Suprapubic skin (tissue), 4 donors: Measurements from ENCODE around the gene EFCAB8.

Source experiments
- CTCF ChIP-seq, 2 donors: fragments of 200-600 bp in 1 of 2; fragments of 450-650 bp in 1 of 2; sonication (generic) in 1 of 2; IDR thresholded peaks; one replicate each; pipeline ENCODE4 v1.5.1; 2016 to 2019; ENCODE audit warnings: antibody characterized with exemption in 2 of 2, mild to moderate bottlenecking in 1 of 2, moderate library complexity in 1 of 2
- EP300 ChIP-seq: sonication (generic); formaldehyde crosslinking; IDR thresholded peaks from one replicate; pipeline ENCODE4 v1.6.1; 2017; ENCODE audit warnings: antibody characterized with exemption
- POLR2A ChIP-seq, 2 donors: fragments of 450-650 bp; IDR thresholded peaks; one replicate each; pipeline ENCODE4 v1.6.1; 2017; ENCODE audit warnings: antibody characterized with exemption in 2 of 2, mild to moderate bottlenecking in 2 of 2, moderate library complexity in 2 of 2
- POLR2AphosphoS5 ChIP-seq, 3 donors: sonication (generic); formaldehyde crosslinking; IDR thresholded peaks; one replicate each; pipeline ENCODE4 v1.6.1; 2017; ENCODE audit warnings: antibody characterized with exemption in 3 of 3

GRCh38 chr20:32929162-32929561 lies 70.4 kb downstream of the EFCAB8 start:
- TF ChIP-seq CTCF (IDR thresholded peaks at IDR 0.05): no peak
- TF ChIP-seq POLR2A (IDR thresholded peaks at IDR 0.05): no peak
- TF ChIP-seq EP300: no peak
- TF ChIP-seq POLR2AphosphoS5 (IDR thresholded peaks at IDR 0.05): no peak
